Panc1 (cell line): Measurements from ENCODE around the gene GRHL1.

ENCODE experiments used
- CTCF ChIP-seq: fragments of 450-650 bp; IDR thresholded peaks from 2 replicates; pipeline ENCODE4 v1.5.1; 2017; ENCODE audit warnings: mild to moderate bottlenecking
- REST ChIP-seq, 2 experiments: IDR thresholded peaks; 2 replicates each; pipeline ENCODE4 v1.6.1; 2011 to 2012; ENCODE audit warnings: low read depth in 2 of 2, control low read depth in 1 of 2, low read length in 1 of 2, mild to moderate bottlenecking in 1 of 2, moderate library complexity in 1 of 2; ENCODE audit not compliant: insufficient read depth in 1 of 2

- no peak for TF ChIP-seq CTCF
- no peak for TF ChIP-seq REST (IDR thresholded peaks at IDR 0.05; ENCODE audit: insufficient read depth in 1 of 2, low read depth in 2 of 2, low read length in 1 of 2)
Measured at GRCh38 chr2:9964334-9964980, 13.0 kb downstream of the GRHL1 start.
